ENCODE results near the gene IMPACT. TPM values are rescaled to one million over a fixed set of nuclear protein-coding genes. Genes with fewer than 3 reads are reported as not detected.

Gene IMPACT
- total and polyA plus RNA-seq, 2 of the 8 experiments (the other 6 are each of a cell fraction or from before 2014, with no cell fraction given): 31.1 to 44.6 TPM

- no peak for FAIRE-seq
- Histone ChIP-seq H4K8ac (ENCODE audit: extremely low read depth, insufficient read depth, low read length) (no peak overlapping the region), H3K4ac (replicated peaks; ENCODE audit: insufficient read length, low read depth, low read length) (no peak overlapping the region), H4K5ac (ENCODE audit: insufficient read length, low read depth, low read length) (no peak overlapping the region), H3K23me2 (ENCODE audit: low read depth, low read length) (no peaks in the 10 kb centered on the region; the same call in 1 of the 2 replicates), H3K79me1 (ENCODE audit: low read depth, low read length) (no peaks in the 10 kb centered on the region), H3K36me3 (ENCODE audit: control insufficient read depth in 2 of 4, insufficient read depth in 4 of 4, low read length in 3 of 4) (no peaks in the 10 kb centered on the region), H3K56ac (replicated peaks; ENCODE audit: insufficient read length, low read depth, low read length) (no peak overlapping the region), H2BK5ac (ENCODE audit: low read depth, low read length) (no peak overlapping the region), H2AFZ (ENCODE audit: low read length) (no peak overlapping the region), H2BK15ac (ENCODE audit: low read length) (no peak overlapping the region), H2BK12ac (ENCODE audit: low read depth, low read length) (no peak overlapping the region), H3K23ac (ENCODE audit: insufficient read length) (no peak overlapping the region), H2BK120ac (replicated peaks; ENCODE audit: low read depth, low read length) (no peak overlapping the region), H3K18ac (ENCODE audit: extremely low read depth, low read length) (no peak overlapping the region), H3K79me2 (ENCODE audit: control insufficient read depth in 1 of 2, insufficient read depth in 2 of 2, low read length in 2 of 2) (no peaks in the 10 kb centered on the region), H2AK5ac (ENCODE audit: low read depth, low read length) (no peak overlapping the region), H3K9me3 (ENCODE audit: insufficient read depth in 2 of 2, low read depth in 1 of 2, low read length in 1 of 2) (no peaks in the 10 kb centered on the region; a peak in 1 of 4 replicates), H4K20me1 (replicated peaks in 1 of 2; ENCODE audit: control insufficient read depth in 1 of 2, insufficient read depth in 2 of 2, low read length in 2 of 2) (no peaks in the 10 kb centered on the region), H2BK20ac (ENCODE audit: low read length) (no peak overlapping the region), H3K14ac (ENCODE audit: insufficient read length) (no peak overlapping the region), H4K91ac (replicated peaks; ENCODE audit: insufficient read length, low read length) (no peak overlapping the region), H3K4me3 (ENCODE audit: extremely low read depth in 1 of 4, insufficient read depth in 2 of 4, low read depth in 3 of 4, low read length in 4 of 4) (no peak overlapping the region), H3K9ac (replicated peaks in 1 of 4; ENCODE audit: extremely low read depth in 1 of 4, low read depth in 3 of 4, low read length in 3 of 4) (no peak overlapping the region), H3K27ac (ENCODE audit: low read depth, low read length) (no peak overlapping the region), H3K27me3 (replicated peaks in 1 of 4; ENCODE audit: control insufficient read depth in 3 of 4, extremely low read depth in 1 of 4, insufficient read depth in 3 of 4, low read length in 3 of 4) (no peaks in the 10 kb centered on the region), H3K4me2 (ENCODE audit: insufficient read depth in 1 of 2, low read depth in 2 of 2, low read length in 2 of 2) (no peak overlapping the region), H3K4me1 (replicated peaks in 1 of 4; ENCODE audit: control insufficient read depth in 3 of 4, insufficient read depth in 4 of 4, low read length in 3 of 4) (no peaks in the 10 kb centered on the region)
- ChIA-PET CTCF (ENCODE audit: partially characterized antibody) (interaction anchor here (0.8 to 11.9 kb wide), 4 partner anchors 8 to 63 kb away, joined by 3 to 101 read pairs (median 13); no protein-coding TSS in a partner anchor), POLR2A (ENCODE audit: partially characterized antibody) (no interaction called here)
- 95% methylated on average over 1 of the region's 1 CpG; no CpG with 5 or more reads in 1 of the 2 experiments for WGBS, 2 experiments (ENCODE audit: extremely low coverage in 1 of 2, insufficient coverage in 1 of 2, insufficient read length in 1 of 2, insufficient replicate concordance in 2 of 2, low coverage in 1 of 2, low lambda C conversion rate in 2 of 2, missing lambda C conversion rate in 1 of 2)
- no peak for DNase-seq (ENCODE audit: low read depth in 1 of 2, low spot score in 2 of 2)
- TF ChIP-seq SIRT6 (IDR thresholded peaks at IDR 0.05; ENCODE audit: low read length) (no peak), HDAC2 (IDR thresholded peaks at IDR 0.05; ENCODE audit: borderline replicate concordance in 1 of 2, low read depth in 2 of 2, low read length in 2 of 2) (no peak), RFX5 (IDR thresholded peaks at IDR 0.05; ENCODE audit: borderline replicate concordance, low read depth, low read length) (no peak), PHF8 (conservative IDR thresholded peaks at IDR 0.05; ENCODE audit: low read depth, low read length) (no peak), CTCF (IDR thresholded peaks at IDR 0.05; ENCODE audit: control extremely low read depth in 1 of 3, insufficient read depth in 1 of 3, low read depth in 1 of 3, low read length in 3 of 3) (no peak), TEAD4 (IDR thresholded peaks at IDR 0.05; ENCODE audit: low read depth, low read length) (no peak), KDM5A (IDR thresholded peaks at IDR 0.05; ENCODE audit: low read length) (no peak), NANOG (IDR thresholded peaks at IDR 0.05; ENCODE audit: insufficient read depth, low read depth, low read length, poor library complexity, severe bottlenecking) (no peak), POLR2AphosphoS5 (IDR thresholded peaks at IDR 0.05; ENCODE audit: low read depth, low read length) (no peak), SIX5 (IDR thresholded peaks at IDR 0.05; ENCODE audit: low read depth, low read length) (no peak)
Measured at GRCh38 chr18:24497031-24497754, 70.7 kb downstream of the IMPACT start.

Data from H1 (cell line).